ENCODE results near the gene SPACA9.

- TF ChIP-seq CTCF (IDR thresholded peaks at IDR 0.05 in 8 of 11, conservative IDR thresholded peaks at IDR 0.05 in 3 of 11) = no peak
- TF ChIP-seq POLR2A (IDR thresholded peaks at IDR 0.05) = no peak
These were observed 45.1 kb upstream of the SPACA9 start for GRCh38 chr9:132833550-132834121.
